Neural progenitor cell (in vitro differentiated cells): Measurements from ENCODE around the gene SP110. TPM values are rescaled to one million over a fixed set of nuclear protein-coding genes. Genes with fewer than 3 reads are reported as not detected.

ENCODE experiments used
- DNase-seq: peaks from one replicate; pipeline ENCODE4 v3.0.0-alpha.2; 2016; ENCODE audit warnings: low spot score
- H2AFZ ChIP-seq: fragments of 200-600 bp; sonication (generic); replicated peaks from 2 replicates; pipeline ENCODE4 v1.6.1; 2016; ENCODE audit warnings: antibody characterized with exemption
- H3F3A ChIP-seq: fragments of 200-600 bp; sonication (generic); 2 replicates; pipeline ENCODE4 v1.6.1; 2016; ENCODE audit warnings: antibody characterized with exemption, low read depth
- H3K27ac ChIP-seq: fragments of 200-600 bp; sonication (generic); 2 replicates; pipeline ENCODE4 v1.5.1; 2016; ENCODE audit warnings: mild to moderate bottlenecking
- H3K27me3 ChIP-seq: fragments of 200-600 bp; sonication (generic); 2 replicates; pipeline ENCODE4 v1.6.1; 2016; ENCODE audit warnings: mild to moderate bottlenecking, moderate library complexity
- H3K36me3 ChIP-seq: fragments of 200-600 bp; sonication (generic); 2 replicates; pipeline ENCODE4 v1.5.1; 2016
- H3K4me1 ChIP-seq: fragments of 200-600 bp; sonication (generic); 2 replicates; pipeline ENCODE4 v1.6.1; 2016; ENCODE audit warnings: mixed run types
- H3K4me2 ChIP-seq: fragments of 200-600 bp; sonication (generic); 2 replicates; pipeline ENCODE4 v1.6.1; 2016
- H3K4me3 ChIP-seq: fragments of 200-600 bp; sonication (generic); 2 replicates; pipeline ENCODE4 v1.5.1; 2016
- H3K79me2 ChIP-seq: fragments of 200-600 bp; sonication (generic); 2 replicates; pipeline ENCODE4 v1.6.1; 2016; ENCODE audit warnings: low read depth
- H3K9ac ChIP-seq: fragments of 200-600 bp; sonication (generic); 2 replicates; pipeline ENCODE4 v1.6.1; 2016
- H3K9me3 ChIP-seq: fragments of 200-600 bp; sonication (generic); 2 replicates; pipeline ENCODE4 v1.5.1; 2016; ENCODE audit warnings: low read depth
- H4K20me1 ChIP-seq: fragments of 200-600 bp; sonication (generic); 2 replicates; pipeline ENCODE4 v1.6.1; 2016; ENCODE audit warnings: low read depth
- H3K27ac Mint-ChIP-seq: 3 replicates; pipeline ENCODE4 v1.8.0; 2021; ENCODE audit warnings: mixed read lengths
- H3K27me3 Mint-ChIP-seq: 2 replicates; pipeline ENCODE4 v1.8.0; 2022; ENCODE audit warnings: low read depth, mild to moderate bottlenecking, inconsistent platforms, moderate library complexity, mixed read lengths; ENCODE audit not compliant: insufficient read depth
- H3K36me3 Mint-ChIP-seq: 3 replicates; pipeline ENCODE4 v1.8.0; 2021; ENCODE audit warnings: mixed read lengths
- H3K4me1 Mint-ChIP-seq: 3 replicates; pipeline ENCODE4 v1.8.0; 2021; ENCODE audit warnings: mixed read lengths
- H3K4me3 Mint-ChIP-seq: 3 replicates; pipeline ENCODE4 v1.8.0; 2021; ENCODE audit warnings: mild to moderate bottlenecking, moderate library complexity, mixed read lengths
- H3K9me3 Mint-ChIP-seq: 3 replicates; pipeline ENCODE4 v1.8.0; 2020; ENCODE audit warnings: mixed read lengths
- EZH2 ChIP-seq: fragments of 200-600 bp; sonication (generic); IDR thresholded peaks from 2 replicates; pipeline ENCODE4 v1.6.1; 2017; ENCODE audit warnings: antibody characterized with exemption, mild to moderate bottlenecking, moderate library complexity
- EZH2phosphoT487 ChIP-seq: fragments of 200-600 bp; sonication (generic); IDR thresholded peaks from 2 replicates; pipeline ENCODE4 v1.6.1; 2017; ENCODE audit warnings: antibody characterized with exemption
- total RNA-seq: library from RNA; depleted of rRNA; stranded (reverse); fragments of >200 nt; gene quantifications from 2 replicates; pipeline ENCODE4 v1.2.3, GENCODE V29; 2015; ENCODE audit warnings: low replicate concordance
- TF ChIP-seq, protein P1 (sequence below): fragments of 200-600 bp; sonication (generic); IDR thresholded peaks from 2 replicates; pipeline ENCODE4 v1.5.1; 2017; ENCODE audit warnings: antibody characterized with exemption, mild to moderate bottlenecking

SP110 gene
- total RNA-seq, 1 donor from 2014 or later = 1.3 TPM

DNA sequence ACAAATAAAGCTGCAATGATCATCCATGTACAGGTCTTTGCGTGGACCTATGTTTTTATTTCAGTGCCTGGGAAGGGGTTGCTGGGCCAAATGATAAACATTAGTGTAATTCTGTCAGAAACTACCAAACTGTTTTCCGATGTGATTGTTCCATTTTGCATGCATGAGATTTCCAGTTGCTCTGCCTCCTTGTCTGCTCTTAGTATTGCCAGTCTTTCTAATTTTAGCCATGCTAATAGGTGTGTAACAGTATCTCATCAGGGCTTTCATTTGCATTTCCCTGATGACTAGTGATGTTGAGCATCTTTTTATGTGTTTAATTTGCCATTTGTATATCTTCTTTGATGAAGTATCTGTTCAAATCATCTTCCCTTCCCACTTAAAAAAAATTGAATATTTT is 67.5 kb downstream of the SP110 start:
- H3K27me3 ChIP-seq = no peaks in the 10 kb centered on the region
- H3K4me1 ChIP-seq = no peaks in the 10 kb centered on the region
- no peaks in the 10 kb centered on the region for H3K9me3 ChIP-seq
- H3K9ac ChIP-seq = no peak overlapping the region
- Mint-ChIP-seq H3K27me3 (peaks cover 7% of the 10 kb centered on the region), H3K4me1 (peaks cover 9% of the 10 kb centered on the region), H3K4me3 (no peak overlapping the region), H3K36me3 (no peaks in the 10 kb centered on the region), H3K27ac (no peak overlapping the region), H3K9me3 (peaks cover 6% of the 10 kb centered on the region)
- no peaks in the 10 kb centered on the region for H3K36me3 ChIP-seq
- H4K20me1 ChIP-seq = no peaks in the 10 kb centered on the region
- no peak overlapping the region for H3K4me3 ChIP-seq
- H3K4me2 ChIP-seq = no peak overlapping the region
- H3F3A ChIP-seq = no peaks in the 10 kb centered on the region
- no peak overlapping the region for H3K27ac ChIP-seq
- no peak overlapping the region for H2AFZ ChIP-seq
- TF ChIP-seq, protein P1, sequence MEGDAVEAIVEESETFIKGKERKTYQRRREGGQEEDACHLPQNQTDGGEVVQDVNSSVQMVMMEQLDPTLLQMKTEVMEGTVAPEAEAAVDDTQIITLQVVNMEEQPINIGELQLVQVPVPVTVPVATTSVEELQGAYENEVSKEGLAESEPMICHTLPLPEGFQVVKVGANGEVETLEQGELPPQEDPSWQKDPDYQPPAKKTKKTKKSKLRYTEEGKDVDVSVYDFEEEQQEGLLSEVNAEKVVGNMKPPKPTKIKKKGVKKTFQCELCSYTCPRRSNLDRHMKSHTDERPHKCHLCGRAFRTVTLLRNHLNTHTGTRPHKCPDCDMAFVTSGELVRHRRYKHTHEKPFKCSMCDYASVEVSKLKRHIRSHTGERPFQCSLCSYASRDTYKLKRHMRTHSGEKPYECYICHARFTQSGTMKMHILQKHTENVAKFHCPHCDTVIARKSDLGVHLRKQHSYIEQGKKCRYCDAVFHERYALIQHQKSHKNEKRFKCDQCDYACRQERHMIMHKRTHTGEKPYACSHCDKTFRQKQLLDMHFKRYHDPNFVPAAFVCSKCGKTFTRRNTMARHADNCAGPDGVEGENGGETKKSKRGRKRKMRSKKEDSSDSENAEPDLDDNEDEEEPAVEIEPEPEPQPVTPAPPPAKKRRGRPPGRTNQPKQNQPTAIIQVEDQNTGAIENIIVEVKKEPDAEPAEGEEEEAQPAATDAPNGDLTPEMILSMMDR = no peak
- TF ChIP-seq EZH2 (no peak), EZH2phosphoT487 (no peak)
- DNase-seq = no peak
- H3K79me2 ChIP-seq = no peaks in the 10 kb centered on the region

GRCh38 chr2:230144355-230144754 is 75.4 kb downstream of the SP110 start:
- no peak overlapping the region for H3K4me3 ChIP-seq
- H3K27me3 Mint-ChIP-seq = no peaks in the 10 kb centered on the region
- no peaks in the 10 kb centered on the region for H3K36me3 ChIP-seq
- H3K9ac ChIP-seq = no peak overlapping the region
- no peak overlapping the region for H3K4me2 ChIP-seq
- no peak overlapping the region for H3K27ac Mint-ChIP-seq
- H3K9me3 Mint-ChIP-seq = peaks cover 5% of the 10 kb centered on the region
- H3K79me2 ChIP-seq = no peaks in the 10 kb centered on the region
- H3K4me1 Mint-ChIP-seq = no peaks in the 10 kb centered on the region
- no peaks in the 10 kb centered on the region for H3K27me3 ChIP-seq
- no peak overlapping the region for H3K27ac ChIP-seq
- TF ChIP-seq, protein P1 = no peak
- no peak for TF ChIP-seq EZH2
- TF ChIP-seq EZH2phosphoT487 = no peak
- no peaks in the 10 kb centered on the region for H3K4me1 ChIP-seq
- no peaks in the 10 kb centered on the region for H3K9me3 ChIP-seq
- no peak for DNase-seq
- no peaks in the 10 kb centered on the region for H4K20me1 ChIP-seq
- no peak overlapping the region for H3K4me3 Mint-ChIP-seq
- peaks cover 2% of the 10 kb centered on the region for H3K36me3 Mint-ChIP-seq
- no peak overlapping the region for H2AFZ ChIP-seq
- no peaks in the 10 kb centered on the region for H3F3A ChIP-seq

DNA sequence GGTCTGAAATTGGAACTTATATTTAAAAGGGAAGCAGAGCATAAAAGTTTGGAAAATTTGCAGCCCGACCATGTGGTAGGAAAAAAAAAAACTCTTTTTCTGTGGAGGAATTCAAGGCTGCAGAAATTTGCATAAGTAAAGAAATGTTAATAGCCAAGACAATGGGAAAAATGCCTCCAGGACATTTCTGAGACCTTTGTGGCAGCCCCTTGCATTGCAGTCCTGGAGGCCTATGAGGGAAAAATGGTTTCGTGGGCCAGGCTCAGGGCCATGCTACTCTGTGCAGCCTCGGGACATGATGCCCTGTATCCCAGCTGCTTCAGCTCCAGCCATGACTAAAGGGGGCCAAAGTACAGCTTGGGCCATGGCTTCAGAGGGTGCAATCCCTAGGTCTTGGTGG is 79.1 kb downstream of the SP110 start:
- Mint-ChIP-seq H3K36me3 (peaks cover 2% of the 10 kb centered on the region), H3K4me3 (no peak overlapping the region), H3K27ac (no peak overlapping the region), H3K4me1 (no peaks in the 10 kb centered on the region), H3K9me3 (peaks cover 5% of the 10 kb centered on the region), H3K27me3 (no peaks in the 10 kb centered on the region)
- Histone ChIP-seq H3K4me1 (no peaks in the 10 kb centered on the region), H2AFZ (no peak overlapping the region), H3K79me2 (no peaks in the 10 kb centered on the region), H3K27me3 (no peaks in the 10 kb centered on the region), H3K9me3 (no peaks in the 10 kb centered on the region), H3K36me3 (no peaks in the 10 kb centered on the region), H4K20me1 (no peaks in the 10 kb centered on the region), H3K9ac (no peak overlapping the region), H3K27ac (no peak overlapping the region), H3K4me3 (no peak overlapping the region), H3F3A (no peaks in the 10 kb centered on the region), H3K4me2 (no peak overlapping the region)
- TF ChIP-seq EZH2phosphoT487 = no peak
- TF ChIP-seq EZH2 = no peak
- DNase-seq = no peak

- no peak overlapping the region for H3K27ac ChIP-seq
- H3K27ac Mint-ChIP-seq = no peak overlapping the region
- no peaks in the 10 kb centered on the region for H3K27me3 ChIP-seq
- no peaks in the 10 kb centered on the region for H3K36me3 ChIP-seq
- no peaks in the 10 kb centered on the region for H3K79me2 ChIP-seq
- H2AFZ ChIP-seq = no peak overlapping the region
- H4K20me1 ChIP-seq = no peaks in the 10 kb centered on the region
- H3K27me3 Mint-ChIP-seq = no peaks in the 10 kb centered on the region
- no peak overlapping the region for H3K9ac ChIP-seq
- H3K9me3 ChIP-seq = no peaks in the 10 kb centered on the region
- H3K4me1 ChIP-seq = no peaks in the 10 kb centered on the region
- H3K4me1 Mint-ChIP-seq = no peaks in the 10 kb centered on the region
- no peak for DNase-seq
- TF ChIP-seq EZH2 (no peak), EZH2phosphoT487 (no peak)
- TF ChIP-seq, protein P1 = no peak
- H3F3A ChIP-seq = no peaks in the 10 kb centered on the region
- H3K4me3 ChIP-seq = no peak overlapping the region
- H3K9me3 Mint-ChIP-seq = peaks cover 5% of the 10 kb centered on the region
- H3K4me2 ChIP-seq = no peak overlapping the region
- H3K4me3 Mint-ChIP-seq = no peak overlapping the region
- H3K36me3 Mint-ChIP-seq = peaks cover 2% of the 10 kb centered on the region
Measured at GRCh38 chr2:230137902-230138539, 81.8 kb downstream of the SP110 start.
